Measurements from ENCODE around the gene VASH1.

DNA sequence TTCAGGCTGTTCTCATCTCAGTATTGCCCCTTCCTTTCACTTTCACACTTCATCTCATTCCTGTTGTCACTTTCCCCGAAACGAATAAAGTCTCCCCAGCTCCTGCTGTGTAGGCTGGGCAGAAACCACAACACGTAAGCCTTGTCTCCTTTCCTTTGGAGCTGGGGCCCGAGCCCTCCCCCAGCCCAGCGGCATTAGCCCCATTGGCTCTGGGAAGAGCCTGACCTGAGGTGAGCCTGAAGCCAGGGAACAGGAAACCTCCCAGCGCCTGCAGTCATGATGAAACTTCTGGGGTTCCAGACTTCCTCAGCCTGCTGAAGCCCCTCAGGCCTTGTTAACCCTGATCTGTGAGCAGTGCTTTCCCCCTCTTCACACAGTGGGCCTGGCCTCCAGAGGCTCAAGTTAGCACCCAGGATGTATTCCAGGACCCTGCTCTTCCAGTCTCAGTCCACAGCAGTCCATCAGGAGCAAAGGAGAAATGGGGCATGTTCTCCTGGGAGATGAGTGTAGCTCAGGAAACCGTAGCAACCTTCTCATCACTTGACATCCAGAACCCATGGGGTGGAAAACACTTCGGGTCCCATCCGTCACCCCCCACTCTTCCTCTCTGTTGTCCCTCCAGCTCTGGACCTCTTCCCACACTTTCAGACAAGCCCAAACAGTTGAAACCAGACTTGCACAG is 21.8 kb downstream of the VASH1 start:
- TF ChIP-seq, protein P1, sequence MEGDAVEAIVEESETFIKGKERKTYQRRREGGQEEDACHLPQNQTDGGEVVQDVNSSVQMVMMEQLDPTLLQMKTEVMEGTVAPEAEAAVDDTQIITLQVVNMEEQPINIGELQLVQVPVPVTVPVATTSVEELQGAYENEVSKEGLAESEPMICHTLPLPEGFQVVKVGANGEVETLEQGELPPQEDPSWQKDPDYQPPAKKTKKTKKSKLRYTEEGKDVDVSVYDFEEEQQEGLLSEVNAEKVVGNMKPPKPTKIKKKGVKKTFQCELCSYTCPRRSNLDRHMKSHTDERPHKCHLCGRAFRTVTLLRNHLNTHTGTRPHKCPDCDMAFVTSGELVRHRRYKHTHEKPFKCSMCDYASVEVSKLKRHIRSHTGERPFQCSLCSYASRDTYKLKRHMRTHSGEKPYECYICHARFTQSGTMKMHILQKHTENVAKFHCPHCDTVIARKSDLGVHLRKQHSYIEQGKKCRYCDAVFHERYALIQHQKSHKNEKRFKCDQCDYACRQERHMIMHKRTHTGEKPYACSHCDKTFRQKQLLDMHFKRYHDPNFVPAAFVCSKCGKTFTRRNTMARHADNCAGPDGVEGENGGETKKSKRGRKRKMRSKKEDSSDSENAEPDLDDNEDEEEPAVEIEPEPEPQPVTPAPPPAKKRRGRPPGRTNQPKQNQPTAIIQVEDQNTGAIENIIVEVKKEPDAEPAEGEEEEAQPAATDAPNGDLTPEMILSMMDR (IDR thresholded peaks at IDR 0.05): no peak
- TF ChIP-seq POLR2A (IDR thresholded peaks at IDR 0.05): no peak
